Caco-2 (cell line): Measurements from ENCODE around the gene RANBP10. TPM values are rescaled to one million over a fixed set of nuclear protein-coding genes. Genes with fewer than 3 reads are reported as not detected.

Experiments used
- BruUV-seq: library from RNA; stranded (reverse); fragments of 400-500 nt; replicated peaks from 2 replicates; lab custom pipeline; 2021; lab: Mats Ljungman, UMichigan
- CTCF ChIA-PET: fragments of 300-600 bp; sonication (Branson Sonifier 250); formaldehyde crosslinking; loops from one replicate; lab custom pipeline; 2022; ENCODE audit warnings: antibody characterized with exemption; lab: Charles Lee
- POLR2A ChIA-PET: fragments of 300-600 bp; sonication (Branson Sonifier 250); formaldehyde crosslinking; loops from one replicate; lab custom pipeline; 2022; ENCODE audit warnings: antibody characterized with exemption; lab: Charles Lee
- DNase-seq, 2 experiments: peaks; one replicate each; pipeline versions ENCODE4 v3.0.0 to v3.0.0-alpha.2; 2020 to 2022
- H3K27me3 ChIP-seq: replicated peaks from 2 replicates; pipeline ENCODE4 v1.6.0; 2011; ENCODE audit warnings: low read length; ENCODE audit not compliant: control insufficient read depth, insufficient read depth
- H3K36me3 ChIP-seq: 2 replicates; pipeline ENCODE4 v1.5.1; 2011; ENCODE audit warnings: low read length; ENCODE audit not compliant: control insufficient read depth, insufficient read depth
- H3K4me1 ChIP-seq: fragments of 250-450 bp; sonication (Bioruptor Pico); 2 replicates; pipeline ENCODE4 v1.5.1; 2020; ENCODE audit warnings: mild to moderate bottlenecking
- H3K4me3 ChIP-seq: 2 replicates; pipeline ENCODE4 v1.5.1; 2011; ENCODE audit warnings: low read depth, mild to moderate bottlenecking, control low read depth, low read length
- H3K9me3 ChIP-seq: fragments of 250-450 bp; sonication (Bioruptor Pico); 2 replicates; pipeline ENCODE4 v1.5.1; 2020; ENCODE audit warnings: mild to moderate bottlenecking, moderate library complexity
- H3K27ac Mint-ChIP-seq: one replicate; pipeline ENCODE4 v1.8.0; 2022; ENCODE audit warnings: mixed read lengths; ENCODE audit not compliant: unreplicated experiment
- H3K27me3 Mint-ChIP-seq: one replicate; pipeline ENCODE4 v1.8.0; 2022; ENCODE audit warnings: mixed read lengths; ENCODE audit not compliant: insufficient read depth, unreplicated experiment
- H3K36me3 Mint-ChIP-seq: one replicate; pipeline ENCODE4 v1.8.0; 2022; ENCODE audit warnings: mild to moderate bottlenecking, mixed read lengths; ENCODE audit not compliant: insufficient read depth, unreplicated experiment
- H3K4me1 Mint-ChIP-seq: one replicate; pipeline ENCODE4 v1.8.0; 2022; ENCODE audit warnings: low read depth, mixed read lengths; ENCODE audit not compliant: unreplicated experiment
- H3K4me3 Mint-ChIP-seq: one replicate; pipeline ENCODE4 v1.8.0; 2022; ENCODE audit warnings: mild to moderate bottlenecking, moderate library complexity, mixed read lengths; ENCODE audit not compliant: unreplicated experiment
- H3K9me3 Mint-ChIP-seq: one replicate; pipeline ENCODE4 v1.8.0; 2022; ENCODE audit warnings: mixed read lengths; ENCODE audit not compliant: unreplicated experiment
- CTCF ChIP-seq, 2 experiments: fragments of 200-600 bp in 1 of 2; IDR thresholded peaks; 1 replicate in 1 of 2; 2 replicates in 1 of 2; pipeline versions ENCODE4 v1.5.1 to v1.8.0; 2011 to 2022; ENCODE audit warnings: antibody characterized with exemption in 1 of 2, control low read depth in 1 of 2, inconsistent platforms in 1 of 2, low read depth in 1 of 2, low read length in 1 of 2, mild to moderate bottlenecking in 1 of 2, moderate library complexity in 1 of 2; ENCODE audit not compliant: insufficient read depth in 1 of 2, severe bottlenecking in 1 of 2, unreplicated experiment in 1 of 2
- intact Hi-C: fragments of 100-400 bp; cut with micrococcal nuclease; formaldehyde crosslinking; loops from one replicate; pipeline ENCODE4 v1.10.0; 2022; ENCODE audit not compliant: unreplicated experiment
- total RNA-seq: library from RNA; stranded (reverse); gene quantifications from 2 replicates; pipeline ENCODE4 v1.2.3, GENCODE V29; 2022

RANBP10 gene
- total RNA-seq, 1 experiment from 2014 or later: 21.8 TPM

GRCh38 chr16:67685388-67686112 lies 120.8 kb downstream of the RANBP10 start:
- TF ChIP-seq CTCF (IDR thresholded peaks at IDR 0.05; ENCODE audit: insufficient read depth in 1 of 2, low read depth in 1 of 2, low read length in 1 of 2, severe bottlenecking in 1 of 2, unreplicated experiment in 1 of 2): no peak
- ChIA-PET POLR2A (no interaction called here), CTCF (no interaction called here)
- H3K4me1 ChIP-seq: no peaks in the 10 kb centered on the region
- no peaks in the 10 kb centered on the region for H3K9me3 ChIP-seq
- Mint-ChIP-seq H3K4me3 (no peak overlapping the region), H3K36me3 (peaks cover 2% of the 10 kb centered on the region), H3K9me3 (no peaks in the 10 kb centered on the region), H3K27ac (no peak overlapping the region), H3K27me3 (no peaks in the 10 kb centered on the region), H3K4me1 (no peaks in the 10 kb centered on the region)
- no peak overlapping the region for H3K4me3 ChIP-seq
- no TSS peak for BruUV-seq
- H3K36me3 ChIP-seq: no peaks in the 10 kb centered on the region
- intact Hi-C loops: no loop called here
- H3K27me3 ChIP-seq: no peaks in the 10 kb centered on the region
- no peak for DNase-seq

GRCh38 chr16:67683767-67684166 lies 122.6 kb downstream of the RANBP10 start:
- H3K4me3 ChIP-seq: no peak overlapping the region
- Mint-ChIP-seq H3K27ac (no peak overlapping the region), H3K4me1 (no peaks in the 10 kb centered on the region), H3K27me3 (no peaks in the 10 kb centered on the region), H3K9me3 (no peaks in the 10 kb centered on the region), H3K4me3 (no peak overlapping the region), H3K36me3 (no peaks in the 10 kb centered on the region)
- no peak for DNase-seq
- BruUV-seq: no TSS peak
- no peak for TF ChIP-seq CTCF (IDR thresholded peaks at IDR 0.05; ENCODE audit: insufficient read depth in 1 of 2, low read depth in 1 of 2, low read length in 1 of 2, severe bottlenecking in 1 of 2, unreplicated experiment in 1 of 2)
- peaks cover 2% of the 10 kb centered on the region; the same call in 1 of the 2 replicates for H3K4me1 ChIP-seq
- H3K9me3 ChIP-seq: no peaks in the 10 kb centered on the region
- ChIA-PET POLR2A (no interaction called here), CTCF (no interaction called here)
- no peaks in the 10 kb centered on the region for H3K36me3 ChIP-seq
- intact Hi-C loops: no loop called here
- H3K27me3 ChIP-seq: no peaks in the 10 kb centered on the region

GRCh38 chr16:67679935-67680897 lies 126.1 kb downstream of the RANBP10 start:
- Histone ChIP-seq H3K27me3 (no peaks in the 10 kb centered on the region), H3K36me3 (no peaks in the 10 kb centered on the region), H3K4me1 (peaks cover 15% of the 10 kb centered on the region), H3K9me3 (no peaks in the 10 kb centered on the region), H3K4me3 (no peak overlapping the region)
- Mint-ChIP-seq H3K4me3 (no peak overlapping the region), H3K4me1 (peaks cover 4% of the 10 kb centered on the region), H3K9me3 (no peaks in the 10 kb centered on the region), H3K27me3 (no peaks in the 10 kb centered on the region), H3K27ac (no peak overlapping the region), H3K36me3 (no peaks in the 10 kb centered on the region)
- CTCF ChIA-PET: interaction anchor here (0.6 to 0.9 kb wide), 2 partner anchors 125 to 132 kb away, joined by 3 read pairs; no protein-coding TSS in a partner anchor
- POLR2A ChIA-PET: interaction anchor here (0.6 kb wide), 2 partner anchors 161 to 800 kb away, joined by 3 to 4 read pairs; partner anchors contain the start of gene PDP2
- TF ChIP-seq CTCF (IDR thresholded peaks at IDR 0.05; ENCODE audit: insufficient read depth in 1 of 2, low read depth in 1 of 2, low read length in 1 of 2, severe bottlenecking in 1 of 2, unreplicated experiment in 1 of 2): no peak
- no peak for DNase-seq
- no TSS peak for BruUV-seq
- intact Hi-C loops: no loop called here
